GM19023 (cell line): ENCODE data around the gene HINFP.
"Not testable (repeated sequence)": the region's sequence is repeated elsewhere in the genome, so short reads cannot be mapped to it uniquely, and the experiment has no call there.

Source experiments
- ATAC-seq: cut with Tn5 transposase; IDR thresholded peaks from one replicate; pipeline ENCODE4 v1.9.1; 2021; ENCODE audit warnings: mild to moderate bottlenecking, moderate library complexity; ENCODE audit not compliant: unreplicated experiment

HINFP gene

GRCh38 chr11:119117004-119117706, 4.2 kb upstream of the HINFP start:
- no peak for ATAC-seq

GRCh38 chr11:119118227-119118626, 3.2 kb upstream of the HINFP start:
- ATAC-seq = no peak

- ATAC-seq = no peak
These were observed 2.4 kb upstream of the HINFP start for GRCh38 chr11:119118946-119119345.

- ATAC-seq = no peak
These were observed 757 bp upstream of the HINFP start for GRCh38 chr11:119120639-119121007.

- ATAC-seq = no peak
These were observed 388 bp downstream of the HINFP start for GRCh38 chr11:119121811-119122124.

GRCh38 chr11:119125821-119126220, 4.4 kb downstream of the HINFP start:
- no peak for ATAC-seq

- no peak for ATAC-seq
These were observed 5.4 kb downstream of the HINFP start for GRCh38 chr11:119126675-119127268.

GRCh38 chr11:119130662-119131061, 9.3 kb downstream of the HINFP start:
- no peak for ATAC-seq

GRCh38 chr11:119134389-119134978, 13.1 kb downstream of the HINFP start:
- ATAC-seq = no peak

- not testable (repeated sequence) for ATAC-seq
These were observed 17.9 kb downstream of the HINFP start for GRCh38 chr11:119139276-119139675.

GRCh38 chr11:119144825-119145486, 23.6 kb downstream of the HINFP start:
- ATAC-seq = peak; percentile 47

GRCh38 chr11:119145551-119145950, 24.2 kb downstream of the HINFP start:
- no peak for ATAC-seq

GRCh38 chr11:119147604-119148333, 26.4 kb downstream of the HINFP start:
- no peak for ATAC-seq

GRCh38 chr11:119148720-119149017, 27.3 kb downstream of the HINFP start:
- no peak for ATAC-seq

GRCh38 chr11:119149018-119149785, 27.8 kb downstream of the HINFP start, which contains the start of gene ABCG4:
Gene ABCG4 (plus strand): TSS chr11:119149052. CDS start chr11:119149966, 914 bp downstream.
- ATAC-seq = no peak

- no peak for ATAC-seq
These were observed 28.5 kb downstream of the HINFP start for GRCh38 chr11:119149786-119150275.

- ATAC-seq = no peak
These were observed 30.7 kb downstream of the HINFP start for GRCh38 chr11:119152043-119152442.

- ATAC-seq = no peak
These were observed 31.2 kb downstream of the HINFP start for GRCh38 chr11:119152604-119153003.

GRCh38 chr11:119153049-119153818, 31.9 kb downstream of the HINFP start:
- ATAC-seq = no peak

GRCh38 chr11:119154178-119154577, 32.8 kb downstream of the HINFP start:
- ATAC-seq = no peak
